ENCODE results near the gene SLC41A3. TPM values are rescaled to one million over a fixed set of nuclear protein-coding genes. Genes with fewer than 3 reads are reported as not detected.

Gene SLC41A3
- total and polyA plus RNA-seq, 2 of the 8 experiments (the other 6 are each of a cell fraction or from before 2014, with no cell fraction given), result 30.2 to 56.4 TPM

DNA sequence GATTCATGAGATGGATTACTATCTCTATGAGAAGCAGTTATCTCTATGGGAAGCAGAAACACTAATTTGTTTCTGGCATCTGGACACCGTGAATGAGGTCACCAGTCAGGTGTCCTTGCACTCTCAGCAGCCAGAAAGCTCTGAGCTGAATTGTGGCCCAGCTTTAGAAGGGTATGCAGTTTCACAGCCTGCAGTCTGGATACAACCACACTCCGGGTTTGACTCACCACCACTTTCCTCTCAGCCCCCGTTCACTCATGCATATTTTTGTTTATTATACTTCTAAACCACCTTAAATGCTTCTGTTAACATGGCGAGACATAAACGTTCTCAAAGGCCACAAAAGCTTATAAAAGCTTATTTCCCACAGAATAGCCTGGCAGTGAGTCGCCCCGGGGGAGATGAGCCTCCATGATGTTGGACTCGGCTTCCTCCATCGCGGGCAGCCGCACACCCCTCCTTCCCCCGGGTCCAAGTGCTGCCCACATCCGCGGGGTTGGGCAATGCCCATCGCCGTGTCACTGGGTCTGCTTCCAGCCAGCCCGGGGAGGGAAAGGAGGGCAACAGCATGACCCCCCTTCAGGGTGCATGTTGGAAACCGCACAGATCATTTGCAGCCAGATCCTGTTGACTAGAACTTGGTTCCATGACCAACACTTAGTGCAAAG lies 16.8 kb upstream of the SLC41A3 start:
- H3K4ac ChIP-seq (replicated peaks; ENCODE audit: insufficient read length, low read depth, low read length), result no peak overlapping the region
- no peak overlapping the region for H3K14ac ChIP-seq (ENCODE audit: insufficient read length)
- DNase-seq (ENCODE audit: low read depth in 1 of 2, low spot score in 2 of 2), result no peak
- no peak overlapping the region for H2BK120ac ChIP-seq (replicated peaks; ENCODE audit: low read depth, low read length)
- no peak overlapping the region for H2BK15ac ChIP-seq (ENCODE audit: low read length)
- no peaks in the 10 kb centered on the region for H3K79me1 ChIP-seq (ENCODE audit: low read depth, low read length)
- no peak overlapping the region for H2BK12ac ChIP-seq (ENCODE audit: low read depth, low read length)
- TF ChIP-seq CEBPB (IDR thresholded peaks at IDR 0.05; ENCODE audit: low read depth, low read length), result no peak
- no peak for TF ChIP-seq CREB1 (IDR thresholded peaks at IDR 0.05)
- TF ChIP-seq BACH1 (IDR thresholded peaks at IDR 0.05; ENCODE audit: low read length), result no peak
- no peak for TF ChIP-seq CHD1 (IDR thresholded peaks at IDR 0.05; ENCODE audit: low read depth, low read length)
- no peak for TF ChIP-seq CBX5 (IDR thresholded peaks at IDR 0.05; ENCODE audit: low read depth, low read length)
- TF ChIP-seq BRCA1 (IDR thresholded peaks at IDR 0.05; ENCODE audit: low read depth, low read length), result no peak
- no peak for TF ChIP-seq GTF2F1 (IDR thresholded peaks at IDR 0.05; ENCODE audit: borderline replicate concordance, low read depth, low read length)
- no peak for TF ChIP-seq TCF12 (IDR thresholded peaks at IDR 0.05; ENCODE audit: low read depth, low read length)
- TF ChIP-seq SP2 (IDR thresholded peaks at IDR 0.05; ENCODE audit: low read length), result no peak
- H3K27ac ChIP-seq (ENCODE audit: low read depth, low read length), result no peak overlapping the region
- no peak overlapping the region for H2AK5ac ChIP-seq (ENCODE audit: low read depth, low read length)
- no peak overlapping the region for H2AFZ ChIP-seq (ENCODE audit: low read length)
- no peaks in the 10 kb centered on the region for H3K27me3 ChIP-seq (replicated peaks in 1 of 4; ENCODE audit: control insufficient read depth in 3 of 4, extremely low read depth in 1 of 4, insufficient read depth in 3 of 4, low read length in 3 of 4)
- H2BK20ac ChIP-seq (ENCODE audit: low read length), result no peak overlapping the region
- no peak overlapping the region for H3K23ac ChIP-seq (ENCODE audit: insufficient read length)
- H3K4me2 ChIP-seq (ENCODE audit: insufficient read depth in 1 of 2, low read depth in 2 of 2, low read length in 2 of 2), result no peak overlapping the region
- no peak overlapping the region for H2BK5ac ChIP-seq (ENCODE audit: low read depth, low read length)
- H3K36me3 ChIP-seq (ENCODE audit: control insufficient read depth in 2 of 4, insufficient read depth in 4 of 4, low read length in 3 of 4), result no peaks in the 10 kb centered on the region
- WGBS, 2 experiments (ENCODE audit: extremely low coverage in 1 of 2, insufficient coverage in 1 of 2, insufficient read length in 1 of 2, insufficient replicate concordance in 2 of 2, low coverage in 1 of 2, low lambda C conversion rate in 2 of 2, missing lambda C conversion rate in 1 of 2), result 89% methylated on average over 18 of the region's 18 CpGs; no CpG with 5 or more reads in 1 of the 2 experiments
- CTCF ChIA-PET (ENCODE audit: partially characterized antibody), result interaction anchor here (1.0 to 5.5 kb wide), 9 partner anchors 11 to 129 kb away, joined by 3 to 52 read pairs (median 4); no protein-coding TSS in a partner anchor
- POLR2A ChIA-PET (ENCODE audit: partially characterized antibody), result no interaction called here
- H3K56ac ChIP-seq (replicated peaks; ENCODE audit: insufficient read length, low read depth, low read length), result no peak overlapping the region
- no peaks in the 10 kb centered on the region for H3K79me2 ChIP-seq (ENCODE audit: control insufficient read depth in 1 of 2, insufficient read depth in 2 of 2, low read length in 2 of 2)
- no peak overlapping the region for H3K18ac ChIP-seq (ENCODE audit: extremely low read depth, low read length)
- no peak overlapping the region for H3K9ac ChIP-seq (replicated peaks in 1 of 4; ENCODE audit: extremely low read depth in 1 of 4, low read depth in 3 of 4, low read length in 3 of 4)
- no peak overlapping the region for H4K5ac ChIP-seq (ENCODE audit: insufficient read length, low read depth, low read length)
- H4K20me1 ChIP-seq (replicated peaks in 1 of 2; ENCODE audit: control insufficient read depth in 1 of 2, insufficient read depth in 2 of 2, low read length in 2 of 2), result no peaks in the 10 kb centered on the region
- no peak for FAIRE-seq
- H3K4me1 ChIP-seq (replicated peaks in 1 of 4; ENCODE audit: control insufficient read depth in 3 of 4, insufficient read depth in 4 of 4, low read length in 3 of 4), result no peaks in the 10 kb centered on the region; a peak in 1 of 7 replicates
- no peak overlapping the region for H3K4me3 ChIP-seq (ENCODE audit: extremely low read depth in 1 of 4, insufficient read depth in 2 of 4, low read depth in 3 of 4, low read length in 4 of 4)
- no peak overlapping the region for H4K8ac ChIP-seq (ENCODE audit: extremely low read depth, insufficient read depth, low read length)
- no peaks in the 10 kb centered on the region for H3K23me2 ChIP-seq (ENCODE audit: low read depth, low read length)
- H3K9me3 ChIP-seq (ENCODE audit: insufficient read depth in 2 of 2, low read depth in 1 of 2, low read length in 1 of 2), result peaks cover 20% of the 10 kb centered on the region in 2 experiments; a peak in 3 of 4 replicates
- no peak overlapping the region for H4K91ac ChIP-seq (replicated peaks; ENCODE audit: insufficient read length, low read length)
